NT2/D1 (cell line): ENCODE data around the gene OIP5.

Source experiments
- SUZ12 ChIP-seq: IDR thresholded peaks from 2 replicates; pipeline ENCODE4 v1.6.1; 2011; ENCODE audit not compliant: insufficient read length, insufficient read depth; ENCODE audit errors: extremely low read depth
- YY1 ChIP-seq: IDR thresholded peaks from 2 replicates; pipeline ENCODE4 v1.6.1; 2011; ENCODE audit not compliant: insufficient read length, insufficient read depth
- ZNF274 ChIP-seq: IDR thresholded peaks from 2 replicates; pipeline ENCODE4 v1.6.1; 2011; ENCODE audit warnings: mild to moderate bottlenecking, low read depth, low read length

DNA sequence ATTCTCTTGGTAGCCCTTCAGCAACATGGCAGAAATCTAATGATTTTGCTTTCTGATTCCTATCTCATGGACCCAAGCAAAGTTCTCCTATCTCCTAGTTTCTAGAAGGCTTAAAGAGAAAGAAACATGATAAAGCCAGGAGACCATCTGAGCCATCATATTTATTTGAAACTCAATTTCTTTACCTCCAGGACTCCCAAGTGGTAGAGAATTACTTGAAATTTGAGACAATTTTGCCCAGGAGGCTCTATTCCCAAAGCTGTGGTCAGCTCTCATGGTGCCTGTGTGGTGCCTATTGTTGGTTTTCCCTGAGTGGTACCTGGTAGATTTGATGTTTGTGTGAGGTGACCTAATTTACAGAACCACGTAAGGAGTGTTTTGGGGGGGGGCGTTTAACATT lies 62.5 kb downstream of the OIP5 start:
- TF ChIP-seq ZNF274: no peak
- TF ChIP-seq SUZ12: no peak
- no peak for TF ChIP-seq YY1
